ENCODE measurements around the gene NCOA5. TPM values are rescaled to one million over a fixed set of nuclear protein-coding genes. Genes with fewer than 3 reads are reported as not detected.

The NCOA5 gene
- total and polyA plus RNA-seq, 2 experiments from 2014 or later, result 8.4 to 22.8 TPM

- H3K4me3 Mint-ChIP-seq, result no peak overlapping the region
- ATAC-seq (no peak), DNase-seq (ENCODE audit: low spot score) (no peak)
- no peaks in the 10 kb centered on the region for H3K36me3 ChIP-seq (ENCODE audit: insufficient read depth)
- H3K4me1 Mint-ChIP-seq, result peaks cover 42% of the 10 kb centered on the region
- 0 out of 3 replicates have a peak, but pooled peaks cover 6% of the 10 kb centered on the region for H3K36me3 Mint-ChIP-seq (ENCODE audit: low read depth)
- H3K27me3 ChIP-seq (ENCODE audit: insufficient read depth), result no peaks in the 10 kb centered on the region
- H3K9me3 Mint-ChIP-seq, result no peaks in the 10 kb centered on the region
- H3K4me3 ChIP-seq, result no peak overlapping the region
- H3F3A ChIP-seq (replicated peaks; ENCODE audit: low read depth), result no peaks in the 10 kb centered on the region
- H3K27me3 Mint-ChIP-seq (ENCODE audit: insufficient read depth, low read depth, poor library complexity), result no peaks in the 10 kb centered on the region
- H3K4me1 ChIP-seq (ENCODE audit: insufficient read depth), result peaks cover 10% of the 10 kb centered on the region
- H3K27ac ChIP-seq (ENCODE audit: low read depth), result no peak overlapping the region
- H3K4me2 ChIP-seq, result no peak overlapping the region
- H4K20me1 ChIP-seq (replicated peaks; ENCODE audit: insufficient read depth), result peaks cover 60% of the 10 kb centered on the region
- H3K9me2 ChIP-seq (ENCODE audit: insufficient read depth), result no peaks in the 10 kb centered on the region
- no peak overlapping the region for H2AFZ ChIP-seq
- TF ChIP-seq, protein P1, sequence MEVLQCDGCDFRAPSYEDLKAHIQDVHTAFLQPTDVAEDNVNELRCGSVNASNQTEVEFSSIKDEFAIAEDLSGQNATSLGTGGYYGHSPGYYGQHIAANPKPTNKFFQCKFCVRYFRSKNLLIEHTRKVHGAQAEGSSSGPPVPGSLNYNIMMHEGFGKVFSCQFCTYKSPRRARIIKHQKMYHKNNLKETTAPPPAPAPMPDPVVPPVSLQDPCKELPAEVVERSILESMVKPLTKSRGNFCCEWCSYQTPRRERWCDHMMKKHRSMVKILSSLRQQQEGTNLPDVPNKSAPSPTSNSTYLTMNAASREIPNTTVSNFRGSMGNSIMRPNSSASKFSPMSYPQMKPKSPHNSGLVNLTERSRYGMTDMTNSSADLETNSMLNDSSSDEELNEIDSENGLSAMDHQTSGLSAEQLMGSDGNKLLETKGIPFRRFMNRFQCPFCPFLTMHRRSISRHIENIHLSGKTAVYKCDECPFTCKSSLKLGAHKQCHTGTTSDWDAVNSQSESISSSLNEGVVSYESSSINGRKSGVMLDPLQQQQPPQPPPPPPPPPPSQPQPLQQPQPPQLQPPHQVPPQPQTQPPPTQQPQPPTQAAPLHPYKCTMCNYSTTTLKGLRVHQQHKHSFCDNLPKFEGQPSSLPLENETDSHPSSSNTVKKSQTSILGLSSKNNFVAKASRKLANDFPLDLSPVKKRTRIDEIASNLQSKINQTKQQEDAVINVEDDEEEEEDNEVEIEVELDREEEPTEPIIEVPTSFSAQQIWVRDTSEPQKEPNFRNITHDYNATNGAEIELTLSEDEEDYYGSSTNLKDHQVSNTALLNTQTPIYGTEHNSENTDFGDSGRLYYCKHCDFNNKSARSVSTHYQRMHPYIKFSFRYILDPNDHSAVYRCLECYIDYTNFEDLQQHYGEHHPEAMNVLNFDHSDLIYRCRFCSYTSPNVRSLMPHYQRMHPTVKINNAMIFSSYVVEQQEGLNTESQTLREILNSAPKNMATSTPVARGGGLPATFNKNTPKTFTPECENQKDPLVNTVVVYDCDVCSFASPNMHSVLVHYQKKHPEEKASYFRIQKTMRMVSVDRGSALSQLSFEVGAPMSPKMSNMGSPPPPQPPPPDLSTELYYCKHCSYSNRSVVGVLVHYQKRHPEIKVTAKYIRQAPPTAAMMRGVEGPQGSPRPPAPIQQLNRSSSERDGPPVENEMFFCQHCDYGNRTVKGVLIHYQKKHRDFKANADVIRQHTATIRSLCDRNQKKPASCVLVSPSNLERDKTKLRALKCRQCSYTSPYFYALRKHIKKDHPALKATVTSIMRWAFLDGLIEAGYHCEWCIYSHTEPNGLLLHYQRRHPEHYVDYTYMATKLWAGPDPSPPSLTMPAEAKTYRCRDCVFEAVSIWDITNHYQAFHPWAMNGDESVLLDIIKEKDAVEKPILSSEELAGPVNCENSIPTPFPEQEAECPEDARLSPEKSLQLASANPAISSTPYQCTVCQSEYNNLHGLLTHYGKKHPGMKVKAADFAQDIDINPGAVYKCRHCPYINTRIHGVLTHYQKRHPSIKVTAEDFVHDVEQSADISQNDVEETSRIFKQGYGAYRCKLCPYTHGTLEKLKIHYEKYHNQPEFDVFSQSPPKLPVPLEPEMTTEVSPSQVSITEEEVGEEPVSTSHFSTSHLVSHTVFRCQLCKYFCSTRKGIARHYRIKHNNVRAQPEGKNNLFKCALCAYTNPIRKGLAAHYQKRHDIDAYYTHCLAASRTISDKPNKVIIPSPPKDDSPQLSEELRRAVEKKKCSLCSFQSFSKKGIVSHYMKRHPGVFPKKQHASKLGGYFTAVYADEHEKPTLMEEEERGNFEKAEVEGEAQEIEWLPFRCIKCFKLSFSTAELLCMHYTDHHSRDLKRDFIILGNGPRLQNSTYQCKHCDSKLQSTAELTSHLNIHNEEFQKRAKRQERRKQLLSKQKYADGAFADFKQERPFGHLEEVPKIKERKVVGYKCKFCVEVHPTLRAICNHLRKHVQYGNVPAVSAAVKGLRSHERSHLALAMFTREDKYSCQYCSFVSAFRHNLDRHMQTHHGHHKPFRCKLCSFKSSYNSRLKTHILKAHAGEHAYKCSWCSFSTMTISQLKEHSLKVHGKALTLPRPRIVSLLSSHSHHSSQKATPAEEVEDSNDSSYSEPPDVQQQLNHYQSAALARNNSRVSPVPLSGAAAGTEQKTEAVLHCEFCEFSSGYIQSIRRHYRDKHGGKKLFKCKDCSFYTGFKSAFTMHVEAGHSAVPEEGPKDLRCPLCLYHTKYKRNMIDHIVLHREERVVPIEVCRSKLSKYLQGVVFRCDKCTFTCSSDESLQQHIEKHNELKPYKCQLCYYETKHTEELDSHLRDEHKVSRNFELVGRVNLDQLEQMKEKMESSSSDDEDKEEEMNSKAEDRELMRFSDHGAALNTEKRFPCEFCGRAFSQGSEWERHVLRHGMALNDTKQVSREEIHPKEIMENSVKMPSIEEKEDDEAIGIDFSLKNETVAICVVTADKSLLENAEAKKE (CRISPR knock-in tag; IDR thresholded peaks at IDR 0.05), result no peak
- TF ChIP-seq NANOG (IDR thresholded peaks at IDR 0.05; ENCODE audit: borderline replicate concordance), result no peak
- TF ChIP-seq CREB1 (CRISPR knock-in tag; IDR thresholded peaks at IDR 0.05; ENCODE audit: low read depth), result no peak
- no peak for TF ChIP-seq ZNF331 (CRISPR knock-in tag; IDR thresholded peaks at IDR 0.05; ENCODE audit: low read depth)
- TF ChIP-seq, protein P2, sequence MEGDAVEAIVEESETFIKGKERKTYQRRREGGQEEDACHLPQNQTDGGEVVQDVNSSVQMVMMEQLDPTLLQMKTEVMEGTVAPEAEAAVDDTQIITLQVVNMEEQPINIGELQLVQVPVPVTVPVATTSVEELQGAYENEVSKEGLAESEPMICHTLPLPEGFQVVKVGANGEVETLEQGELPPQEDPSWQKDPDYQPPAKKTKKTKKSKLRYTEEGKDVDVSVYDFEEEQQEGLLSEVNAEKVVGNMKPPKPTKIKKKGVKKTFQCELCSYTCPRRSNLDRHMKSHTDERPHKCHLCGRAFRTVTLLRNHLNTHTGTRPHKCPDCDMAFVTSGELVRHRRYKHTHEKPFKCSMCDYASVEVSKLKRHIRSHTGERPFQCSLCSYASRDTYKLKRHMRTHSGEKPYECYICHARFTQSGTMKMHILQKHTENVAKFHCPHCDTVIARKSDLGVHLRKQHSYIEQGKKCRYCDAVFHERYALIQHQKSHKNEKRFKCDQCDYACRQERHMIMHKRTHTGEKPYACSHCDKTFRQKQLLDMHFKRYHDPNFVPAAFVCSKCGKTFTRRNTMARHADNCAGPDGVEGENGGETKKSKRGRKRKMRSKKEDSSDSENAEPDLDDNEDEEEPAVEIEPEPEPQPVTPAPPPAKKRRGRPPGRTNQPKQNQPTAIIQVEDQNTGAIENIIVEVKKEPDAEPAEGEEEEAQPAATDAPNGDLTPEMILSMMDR (conservative IDR thresholded peaks at IDR 0.05; ENCODE audit: low read depth in 2 of 2), result no peak
- TF ChIP-seq ZNF114 (CRISPR knock-in tag; IDR thresholded peaks at IDR 0.05), result no peak
- TF ChIP-seq EZH2 (IDR thresholded peaks at IDR 0.05; ENCODE audit: low read depth, unreplicated experiment), result no peak
- TF ChIP-seq POLR2AphosphoS5 (IDR thresholded peaks at IDR 0.05; ENCODE audit: low read depth), result no peak
- no peak for TF ChIP-seq ETS1 (IDR thresholded peaks at IDR 0.05)
- no peak for TF ChIP-seq EZH2phosphoT487 (IDR thresholded peaks at IDR 0.05; ENCODE audit: unreplicated experiment)
- no peak for TF ChIP-seq JUNB (IDR thresholded peaks at IDR 0.05; ENCODE audit: unreplicated experiment)
- TF ChIP-seq, protein P3, sequence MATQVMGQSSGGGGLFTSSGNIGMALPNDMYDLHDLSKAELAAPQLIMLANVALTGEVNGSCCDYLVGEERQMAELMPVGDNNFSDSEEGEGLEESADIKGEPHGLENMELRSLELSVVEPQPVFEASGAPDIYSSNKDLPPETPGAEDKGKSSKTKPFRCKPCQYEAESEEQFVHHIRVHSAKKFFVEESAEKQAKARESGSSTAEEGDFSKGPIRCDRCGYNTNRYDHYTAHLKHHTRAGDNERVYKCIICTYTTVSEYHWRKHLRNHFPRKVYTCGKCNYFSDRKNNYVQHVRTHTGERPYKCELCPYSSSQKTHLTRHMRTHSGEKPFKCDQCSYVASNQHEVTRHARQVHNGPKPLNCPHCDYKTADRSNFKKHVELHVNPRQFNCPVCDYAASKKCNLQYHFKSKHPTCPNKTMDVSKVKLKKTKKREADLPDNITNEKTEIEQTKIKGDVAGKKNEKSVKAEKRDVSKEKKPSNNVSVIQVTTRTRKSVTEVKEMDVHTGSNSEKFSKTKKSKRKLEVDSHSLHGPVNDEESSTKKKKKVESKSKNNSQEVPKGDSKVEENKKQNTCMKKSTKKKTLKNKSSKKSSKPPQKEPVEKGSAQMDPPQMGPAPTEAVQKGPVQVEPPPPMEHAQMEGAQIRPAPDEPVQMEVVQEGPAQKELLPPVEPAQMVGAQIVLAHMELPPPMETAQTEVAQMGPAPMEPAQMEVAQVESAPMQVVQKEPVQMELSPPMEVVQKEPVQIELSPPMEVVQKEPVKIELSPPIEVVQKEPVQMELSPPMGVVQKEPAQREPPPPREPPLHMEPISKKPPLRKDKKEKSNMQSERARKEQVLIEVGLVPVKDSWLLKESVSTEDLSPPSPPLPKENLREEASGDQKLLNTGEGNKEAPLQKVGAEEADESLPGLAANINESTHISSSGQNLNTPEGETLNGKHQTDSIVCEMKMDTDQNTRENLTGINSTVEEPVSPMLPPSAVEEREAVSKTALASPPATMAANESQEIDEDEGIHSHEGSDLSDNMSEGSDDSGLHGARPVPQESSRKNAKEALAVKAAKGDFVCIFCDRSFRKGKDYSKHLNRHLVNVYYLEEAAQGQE (IDR thresholded peaks at IDR 0.05; ENCODE audit: unreplicated experiment), result no peak
- TF ChIP-seq STAT1 (IDR thresholded peaks at IDR 0.05; ENCODE audit: unreplicated experiment), result no peak
- H3K27ac Mint-ChIP-seq, result no peak overlapping the region
- peaks cover 97% of the 10 kb centered on the region for H3K79me2 ChIP-seq (replicated peaks; ENCODE audit: insufficient read depth)
These were observed 6.7 kb downstream of the NCOA5 start for GRCh38 chr20:46083101-46083500.
